ENCODE measurements around the gene LAMA2.

Gene LAMA2

GRCh38 chr6:129475477-129476247 is 592.7 kb downstream of the LAMA2 start:
- DNase-seq: no peak

GRCh38 chr6:129476248-129476564 is 593.3 kb downstream of the LAMA2 start:
- no peak for DNase-seq

GRCh38 chr6:129476810-129477209 is 593.9 kb downstream of the LAMA2 start:
- no peak for DNase-seq

GRCh38 chr6:129478379-129478778 is 595.4 kb downstream of the LAMA2 start:
- DNase-seq: no peak

GRCh38 chr6:129481706-129482105 is 598.8 kb downstream of the LAMA2 start:
- DNase-seq: no peak

GRCh38 chr6:129485746-129486145 is 602.8 kb downstream of the LAMA2 start:
- DNase-seq: no peak

GRCh38 chr6:129486327-129486726 is 603.4 kb downstream of the LAMA2 start:
- DNase-seq: no peak

GRCh38 chr6:129488313-129488712 is 605.4 kb downstream of the LAMA2 start:
- no peak for DNase-seq

GRCh38 chr6:129489215-129489765 is 606.4 kb downstream of the LAMA2 start:
- DNase-seq: no peak

- DNase-seq: peak; percentile 65
Observed at GRCh38 chr6:129490521-129491255, 607.8 kb downstream of the LAMA2 start.

GRCh38 chr6:129491436-129491835 is 608.5 kb downstream of the LAMA2 start:
- DNase-seq: peak; percentile 63

- DNase-seq: no peak
Observed at GRCh38 chr6:129492260-129492659, 609.3 kb downstream of the LAMA2 start.

- DNase-seq: no peak
Observed at GRCh38 chr6:129493354-129493902, 610.5 kb downstream of the LAMA2 start.

- DNase-seq: no peak
Observed at GRCh38 chr6:129494099-129494498, 611.2 kb downstream of the LAMA2 start.

- DNase-seq: no peak
Observed at GRCh38 chr6:129494586-129494985, 611.6 kb downstream of the LAMA2 start.

GRCh38 chr6:129495652-129496051 is 612.7 kb downstream of the LAMA2 start:
- no peak for DNase-seq

- no peak for DNase-seq
Observed at GRCh38 chr6:129497481-129498441, 614.8 kb downstream of the LAMA2 start.

GRCh38 chr6:129498541-129498940 is 615.6 kb downstream of the LAMA2 start:
- DNase-seq: no peak

- DNase-seq: peak; percentile 68
Observed at GRCh38 chr6:129498950-129499842, 616.3 kb downstream of the LAMA2 start.

- no peak for DNase-seq
Observed at GRCh38 chr6:129499843-129500219, 616.9 kb downstream of the LAMA2 start.

GRCh38 chr6:129500958-129501739 is 618.2 kb downstream of the LAMA2 start:
- no peak for DNase-seq

Measured in activated CD8-positive, alpha-beta memory T cell treated with anti-CD3 and anti-CD28 coated beads for 24 hours (primary cell).